Naive thymus-derived CD8-positive, alpha-beta T cell (primary cell): Measurements from ENCODE around the gene TBX1. TPM values are rescaled to one million over a fixed set of nuclear protein-coding genes. Genes with fewer than 3 reads are reported as not detected.

Source experiments
- ATAC-seq, 2 donors: fragments of 150-1000 bp; cut with Tn5 transposase in 1 of 2; sonication (Bioruptor Pico), chemical (Tn5 transposase) in 1 of 2; 1 replicate in 1 of 2; 2 replicates in 1 of 2; pipeline ENCODE4 v1.10.0; 2021; ENCODE audit warnings: mild to moderate bottlenecking in 2 of 2, moderate library complexity in 2 of 2
- POLR2A ChIA-PET: fragments of 350-600 bp; sonication (Branson Sonifier 250); formaldehyde crosslinking; loops from one replicate; lab custom pipeline; 2021; ENCODE audit warnings: antibody characterized with exemption; lab: Charles Lee
- DNase-seq, 10 donors: peaks; one replicate each; pipeline versions ENCODE4 v3.0.0 to v3.0.0-alpha.2; 2020 to 2022
- H3K27ac Mint-ChIP-seq, 10 donors: one replicate each; pipeline ENCODE4 v1.8.0; 2020 to 2022; ENCODE audit warnings: mild to moderate bottlenecking in 10 of 10, mixed read lengths in 10 of 10, moderate library complexity in 4 of 10, inconsistent platforms in 1 of 10
- H3K27me3 Mint-ChIP-seq, 5 donors: one replicate each; pipeline ENCODE4 v1.8.0; 2021 to 2022; ENCODE audit warnings: mixed read lengths in 5 of 5
- H3K36me3 Mint-ChIP-seq, 3 donors: one replicate each; pipeline ENCODE4 v1.8.0; 2020 to 2022; ENCODE audit warnings: mixed read lengths in 3 of 3, mild to moderate bottlenecking in 2 of 3, inconsistent platforms in 1 of 3
- H3K4me1 Mint-ChIP-seq, 4 donors: one replicate each; pipeline ENCODE4 v1.8.0; 2021 to 2022; ENCODE audit warnings: mixed read lengths in 4 of 4
- H3K4me3 Mint-ChIP-seq, 10 donors: one replicate each; pipeline ENCODE4 v1.8.0; 2020 to 2022; ENCODE audit warnings: mild to moderate bottlenecking in 10 of 10, mixed read lengths in 10 of 10, moderate library complexity in 6 of 10, inconsistent platforms in 1 of 10
- H3K9me3 Mint-ChIP-seq, 9 donors: one replicate each; pipeline ENCODE4 v1.8.0; 2020 to 2022; ENCODE audit warnings: mixed read lengths in 9 of 9, mild to moderate bottlenecking in 3 of 9, inconsistent platforms in 1 of 9, moderate library complexity in 1 of 9
- polyA plus RNA-seq, 3 donors: library from polyadenylated mRNA; unstranded; fragments of 300-500 nt; fragmentation: Illumina TruSeq; gene quantifications; one replicate each; pipeline ENCODE4 v1.2.3, GENCODE V29; 2021
- total RNA-seq, 8 experiments: library from RNA in 2 of 8; stranded (reverse) in 2 of 8; gene quantifications; one replicate each; pipeline ENCODE4 v1.2.3 and lab custom pipeline; 2021 to 2026

Gene TBX1
- total and polyA plus RNA-seq, 5 experiments from 2014 or later = not detected

- no peak overlapping the region for H3K27ac Mint-ChIP-seq
- peaks cover 0 to 18% (median 13%) of the 10 kb centered on the region in 4 donors for H3K4me1 Mint-ChIP-seq
- no peaks in the 10 kb centered on the region for H3K36me3 Mint-ChIP-seq
Observed at GRCh38 chr22:19779011-19779421, 18.4 kb downstream of the TBX1 start.

GRCh38 chr22:19779685-19780268 lies 19.2 kb downstream of the TBX1 start:
- DNase-seq = peak in 1 of 10 donors; percentile 21
- no peak overlapping the region for H3K4me3 Mint-ChIP-seq
- H3K27me3 Mint-ChIP-seq = peaks cover 2 to 33% (median 13%) of the 10 kb centered on the region in 5 donors
- no peak for ATAC-seq
- H3K4me1 Mint-ChIP-seq = peaks cover 0 to 18% (median 13%) of the 10 kb centered on the region in 4 donors
- H3K27ac Mint-ChIP-seq = no peak overlapping the region
- H3K9me3 Mint-ChIP-seq = no peaks in the 10 kb centered on the region
- no peaks in the 10 kb centered on the region for H3K36me3 Mint-ChIP-seq
- POLR2A ChIA-PET = no interaction called here

More at GRCh38 chr22:19779011-19779421, 18.4 kb downstream of the TBX1 start:
- POLR2A ChIA-PET = no interaction called here
- H3K4me3 Mint-ChIP-seq = no peak overlapping the region
- peaks cover 7 to 40% (median 20%) of the 10 kb centered on the region in 5 donors for H3K27me3 Mint-ChIP-seq
- ATAC-seq = no peak
- no peaks in the 10 kb centered on the region for H3K9me3 Mint-ChIP-seq
- peak in 1 of 10 donors; percentile 30 for DNase-seq

GRCh38 chr22:19782533-19782932 lies 22.0 kb downstream of the TBX1 start:
- ATAC-seq (no peak), DNase-seq (peak in 1 of 10 donors; percentile 50)
- peaks cover 0 to 23% (median 5%) of the 10 kb centered on the region in 5 donors for H3K27me3 Mint-ChIP-seq
- H3K9me3 Mint-ChIP-seq = no peaks in the 10 kb centered on the region
- H3K36me3 Mint-ChIP-seq = peaks cover 0 to 3% (median 3%) of the 10 kb centered on the region in 3 donors
- H3K4me1 Mint-ChIP-seq = peaks cover 2 to 8% (median 6%) of the 10 kb centered on the region in 4 donors
- peak overlapping the region in 1 of 10 donors; percentile 3 for H3K27ac Mint-ChIP-seq
- POLR2A ChIA-PET = no interaction called here
- H3K4me3 Mint-ChIP-seq = no peak overlapping the region

GRCh38 chr22:19783586-19784383 lies 23.2 kb downstream of the TBX1 start:
- peaks cover 0 to 6% (median 3%) of the 10 kb centered on the region in 3 donors for H3K36me3 Mint-ChIP-seq
- H3K9me3 Mint-ChIP-seq = no peaks in the 10 kb centered on the region
- no peak for ATAC-seq
- H3K4me1 Mint-ChIP-seq = peaks cover 2 to 7% (median 6%) of the 10 kb centered on the region in 4 donors
- no peak overlapping the region for H3K4me3 Mint-ChIP-seq
- H3K27ac Mint-ChIP-seq = no peak overlapping the region
- POLR2A ChIA-PET = interaction anchor here (1.1 kb wide), 1 partner anchor 68 kb away, joined by 3 read pairs; no protein-coding TSS in a partner anchor
- DNase-seq = peak in 1 of 10 donors; percentile 61
- peaks cover 0 to 13% (median 5%) of the 10 kb centered on the region in 5 donors for H3K27me3 Mint-ChIP-seq

GRCh38 chr22:19784384-19785175 lies 24.0 kb downstream of the TBX1 start:
- no peak overlapping the region for H3K4me3 Mint-ChIP-seq
- H3K4me1 Mint-ChIP-seq = peaks cover 2 to 7% (median 6%) of the 10 kb centered on the region in 4 donors
- no peak for ATAC-seq
- H3K27ac Mint-ChIP-seq = no peak overlapping the region
- peak in 1 of 10 donors; percentile 36 for DNase-seq
- H3K9me3 Mint-ChIP-seq = no peaks in the 10 kb centered on the region
- H3K36me3 Mint-ChIP-seq = peaks cover 0 to 6% (median 3%) of the 10 kb centered on the region in 3 donors
- POLR2A ChIA-PET = no interaction called here
- peaks cover 0 to 10% (median 1%) of the 10 kb centered on the region in 5 donors for H3K27me3 Mint-ChIP-seq

- no peak overlapping the region for H3K4me3 Mint-ChIP-seq
- H3K9me3 Mint-ChIP-seq = no peaks in the 10 kb centered on the region
- H3K36me3 Mint-ChIP-seq = peaks cover 0 to 13% (median 12%) of the 10 kb centered on the region in 3 donors
- H3K4me1 Mint-ChIP-seq = peaks cover 0 to 5% (median 0%) of the 10 kb centered on the region in 4 donors
- no peak for ATAC-seq
- H3K27ac Mint-ChIP-seq = no peak overlapping the region
- H3K27me3 Mint-ChIP-seq = no peaks in the 10 kb centered on the region
- DNase-seq = no peak
- POLR2A ChIA-PET = no interaction called here
Observed at GRCh38 chr22:19785461-19786263, 25.1 kb downstream of the TBX1 start.

- Mint-ChIP-seq H3K36me3 (peaks cover 0 to 15% (median 15%) of the 10 kb centered on the region in 3 donors), H3K4me3 (no peak overlapping the region), H3K9me3 (peaks cover 0 to 1% (median 0%) of the 10 kb centered on the region in 9 donors), H3K27me3 (no peaks in the 10 kb centered on the region), H3K4me1 (peaks cover 0 to 5% (median 0%) of the 10 kb centered on the region in 4 donors), H3K27ac (no peak overlapping the region)
- ATAC-seq (no peak), DNase-seq (no peak)
- POLR2A ChIA-PET = no interaction called here
Observed at GRCh38 chr22:19786264-19786585, 25.6 kb downstream of the TBX1 start.

GRCh38 chr22:19786959-19787848 lies 26.6 kb downstream of the TBX1 start:
- POLR2A ChIA-PET = no interaction called here
- no peak for ATAC-seq
- no peak overlapping the region for H3K4me3 Mint-ChIP-seq
- peaks cover 0 to 8% (median 0%) of the 10 kb centered on the region in 4 donors for H3K4me1 Mint-ChIP-seq
- peaks cover 0 to 11% (median 5%) of the 10 kb centered on the region in 9 donors for H3K9me3 Mint-ChIP-seq
- no peak for DNase-seq
- H3K27ac Mint-ChIP-seq = peak overlapping the region in 1 of 10 donors; percentile 18
- peaks cover 6 to 24% (median 24%) of the 10 kb centered on the region in 3 donors for H3K36me3 Mint-ChIP-seq
- no peaks in the 10 kb centered on the region for H3K27me3 Mint-ChIP-seq

GRCh38 chr22:19787849-19788141 lies 27.2 kb downstream of the TBX1 start:
- no peak for ATAC-seq
- peaks cover 0 to 17% (median 5%) of the 10 kb centered on the region in 9 donors for H3K9me3 Mint-ChIP-seq
- H3K4me3 Mint-ChIP-seq = no peak overlapping the region
- DNase-seq = no peak
- H3K27me3 Mint-ChIP-seq = no peaks in the 10 kb centered on the region
- no peak overlapping the region for H3K27ac Mint-ChIP-seq
- peaks cover 0 to 8% (median 0%) of the 10 kb centered on the region in 4 donors for H3K4me1 Mint-ChIP-seq
- POLR2A ChIA-PET = no interaction called here
- H3K36me3 Mint-ChIP-seq = peaks cover 12 to 30% (median 30%) of the 10 kb centered on the region in 3 donors

GRCh38 chr22:19788661-19789225 lies 28.2 kb downstream of the TBX1 start:
- DNase-seq = no peak
- POLR2A ChIA-PET = no interaction called here
- no peak for ATAC-seq
- Mint-ChIP-seq H3K27me3 (no peaks in the 10 kb centered on the region), H3K27ac (no peak overlapping the region), H3K4me1 (peaks cover 0 to 8% (median 0%) of the 10 kb centered on the region in 4 donors), H3K4me3 (no peak overlapping the region), H3K9me3 (peaks cover 0 to 23% (median 11%) of the 10 kb centered on the region in 9 donors), H3K36me3 (peaks cover 20 to 37% (median 37%) of the 10 kb centered on the region in 3 donors)

GRCh38 chr22:19789406-19789805 lies 28.8 kb downstream of the TBX1 start:
- DNase-seq = no peak

More at GRCh38 chr22:19789406-19789805, 28.8 kb downstream of the TBX1 start:
- Mint-ChIP-seq H3K27ac (no peak overlapping the region), H3K4me1 (peaks cover 0 to 8% (median 0%) of the 10 kb centered on the region in 4 donors), H3K36me3 (peaks cover 26 to 44% (median 43%) of the 10 kb centered on the region in 3 donors), H3K27me3 (no peaks in the 10 kb centered on the region), H3K9me3 (peaks cover 0 to 27% (median 14%) of the 10 kb centered on the region in 9 donors), H3K4me3 (no peak overlapping the region)
- ATAC-seq = no peak
- POLR2A ChIA-PET = no interaction called here
